ENCODE data around the gene MYO18B.

MYO18B gene

DNA sequence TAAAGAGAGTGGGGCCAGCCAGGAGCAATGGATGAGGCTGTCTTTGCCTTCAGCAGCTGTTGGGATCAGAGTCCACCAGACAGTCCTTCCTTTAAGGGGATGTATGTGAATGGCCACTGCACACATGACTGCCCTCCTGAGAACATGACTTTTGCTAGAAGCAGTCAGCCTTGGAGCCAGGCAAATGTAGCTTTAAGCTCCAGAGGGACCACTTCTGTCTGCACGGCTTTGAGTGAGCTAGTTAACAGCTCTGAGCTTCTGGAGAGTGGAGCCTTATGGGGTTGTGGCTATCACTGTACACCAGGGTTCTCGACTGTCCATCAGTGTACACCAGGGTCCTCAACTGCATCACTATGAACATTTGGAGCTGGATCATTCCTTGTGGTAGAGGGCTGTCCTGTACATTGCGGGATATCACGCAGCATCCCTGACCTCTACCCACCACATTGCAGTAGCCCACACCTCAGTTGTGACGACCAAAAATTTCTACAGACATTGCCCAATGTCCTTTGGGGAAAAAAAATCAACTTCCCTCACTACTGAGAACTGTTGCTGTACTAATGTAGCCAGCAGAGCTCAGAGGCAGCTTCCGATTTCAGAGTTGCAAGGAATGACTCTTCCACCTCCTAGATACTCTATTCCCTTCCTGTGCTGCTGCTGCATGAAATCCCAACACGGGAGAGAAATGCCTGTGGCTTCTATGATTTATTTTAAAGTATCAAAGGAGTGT, 169.4 kb downstream of the MYO18B start:
- TF ChIP-seq CREB1 (IDR thresholded peaks at IDR 0.05; ENCODE audit: low read depth) (no peak), EP300 (IDR thresholded peaks at IDR 0.05; ENCODE audit: borderline replicate concordance) (no peak), EGR1 (IDR thresholded peaks at IDR 0.05) (no peak), FOXM1 (IDR thresholded peaks at IDR 0.05; ENCODE audit: borderline replicate concordance, low read depth) (no peak), TCF12 (IDR thresholded peaks at IDR 0.05; ENCODE audit: low read depth) (no peak), NFIC (IDR thresholded peaks at IDR 0.05) (no peak), YY1 (IDR thresholded peaks at IDR 0.05; ENCODE audit: low read depth) (no peak), RAD21 (IDR thresholded peaks at IDR 0.05; ENCODE audit: low read depth) (no peak), TEAD4 (IDR thresholded peaks at IDR 0.05) (no peak), ZBTB7A (IDR thresholded peaks at IDR 0.05; ENCODE audit: low read depth) (no peak)
- TF ChIP-seq, protein P1, sequence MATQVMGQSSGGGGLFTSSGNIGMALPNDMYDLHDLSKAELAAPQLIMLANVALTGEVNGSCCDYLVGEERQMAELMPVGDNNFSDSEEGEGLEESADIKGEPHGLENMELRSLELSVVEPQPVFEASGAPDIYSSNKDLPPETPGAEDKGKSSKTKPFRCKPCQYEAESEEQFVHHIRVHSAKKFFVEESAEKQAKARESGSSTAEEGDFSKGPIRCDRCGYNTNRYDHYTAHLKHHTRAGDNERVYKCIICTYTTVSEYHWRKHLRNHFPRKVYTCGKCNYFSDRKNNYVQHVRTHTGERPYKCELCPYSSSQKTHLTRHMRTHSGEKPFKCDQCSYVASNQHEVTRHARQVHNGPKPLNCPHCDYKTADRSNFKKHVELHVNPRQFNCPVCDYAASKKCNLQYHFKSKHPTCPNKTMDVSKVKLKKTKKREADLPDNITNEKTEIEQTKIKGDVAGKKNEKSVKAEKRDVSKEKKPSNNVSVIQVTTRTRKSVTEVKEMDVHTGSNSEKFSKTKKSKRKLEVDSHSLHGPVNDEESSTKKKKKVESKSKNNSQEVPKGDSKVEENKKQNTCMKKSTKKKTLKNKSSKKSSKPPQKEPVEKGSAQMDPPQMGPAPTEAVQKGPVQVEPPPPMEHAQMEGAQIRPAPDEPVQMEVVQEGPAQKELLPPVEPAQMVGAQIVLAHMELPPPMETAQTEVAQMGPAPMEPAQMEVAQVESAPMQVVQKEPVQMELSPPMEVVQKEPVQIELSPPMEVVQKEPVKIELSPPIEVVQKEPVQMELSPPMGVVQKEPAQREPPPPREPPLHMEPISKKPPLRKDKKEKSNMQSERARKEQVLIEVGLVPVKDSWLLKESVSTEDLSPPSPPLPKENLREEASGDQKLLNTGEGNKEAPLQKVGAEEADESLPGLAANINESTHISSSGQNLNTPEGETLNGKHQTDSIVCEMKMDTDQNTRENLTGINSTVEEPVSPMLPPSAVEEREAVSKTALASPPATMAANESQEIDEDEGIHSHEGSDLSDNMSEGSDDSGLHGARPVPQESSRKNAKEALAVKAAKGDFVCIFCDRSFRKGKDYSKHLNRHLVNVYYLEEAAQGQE (IDR thresholded peaks at IDR 0.05; ENCODE audit: low read depth): no peak
- TF ChIP-seq, protein P2, sequence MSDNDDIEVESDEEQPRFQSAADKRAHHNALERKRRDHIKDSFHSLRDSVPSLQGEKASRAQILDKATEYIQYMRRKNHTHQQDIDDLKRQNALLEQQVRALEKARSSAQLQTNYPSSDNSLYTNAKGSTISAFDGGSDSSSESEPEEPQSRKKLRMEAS (IDR thresholded peaks at IDR 0.05): no peak
- TF ChIP-seq, protein P3, sequence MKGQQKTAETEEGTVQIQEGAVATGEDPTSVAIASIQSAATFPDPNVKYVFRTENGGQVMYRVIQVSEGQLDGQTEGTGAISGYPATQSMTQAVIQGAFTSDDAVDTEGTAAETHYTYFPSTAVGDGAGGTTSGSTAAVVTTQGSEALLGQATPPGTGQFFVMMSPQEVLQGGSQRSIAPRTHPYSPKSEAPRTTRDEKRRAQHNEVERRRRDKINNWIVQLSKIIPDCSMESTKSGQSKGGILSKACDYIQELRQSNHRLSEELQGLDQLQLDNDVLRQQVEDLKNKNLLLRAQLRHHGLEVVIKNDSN (IDR thresholded peaks at IDR 0.05): no peak

DNA sequence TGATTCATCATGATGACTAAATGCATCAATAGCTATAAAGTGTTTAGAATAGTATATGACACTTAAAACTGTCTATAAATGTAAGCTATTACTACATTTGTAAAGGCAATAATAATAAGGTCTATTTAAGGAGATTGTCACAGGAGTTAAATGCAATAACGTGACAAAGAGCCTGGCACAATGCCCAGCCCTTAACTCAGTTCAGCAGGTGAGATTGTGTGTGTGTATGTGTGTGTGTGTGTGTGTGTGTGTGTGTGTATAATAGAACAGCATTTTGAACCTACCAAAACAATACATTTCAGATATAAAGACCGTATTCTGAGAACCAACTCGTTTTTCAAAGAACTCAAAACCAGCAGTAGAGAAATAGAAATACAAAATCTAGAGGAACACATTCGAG, 177.5 kb downstream of the MYO18B start:
- TF ChIP-seq YY1 (IDR thresholded peaks at IDR 0.05; ENCODE audit: low read depth) (no peak), NFIC (IDR thresholded peaks at IDR 0.05) (no peak), CREB1 (IDR thresholded peaks at IDR 0.05; ENCODE audit: low read depth) (no peak), TEAD4 (IDR thresholded peaks at IDR 0.05) (no peak), EP300 (IDR thresholded peaks at IDR 0.05; ENCODE audit: borderline replicate concordance) (no peak), TAF1 (IDR thresholded peaks at IDR 0.05; ENCODE audit: low read depth) (no peak), RAD21 (IDR thresholded peaks at IDR 0.05; ENCODE audit: low read depth) (no peak)
- TF ChIP-seq, protein P3 (IDR thresholded peaks at IDR 0.05): no peak

DNA sequence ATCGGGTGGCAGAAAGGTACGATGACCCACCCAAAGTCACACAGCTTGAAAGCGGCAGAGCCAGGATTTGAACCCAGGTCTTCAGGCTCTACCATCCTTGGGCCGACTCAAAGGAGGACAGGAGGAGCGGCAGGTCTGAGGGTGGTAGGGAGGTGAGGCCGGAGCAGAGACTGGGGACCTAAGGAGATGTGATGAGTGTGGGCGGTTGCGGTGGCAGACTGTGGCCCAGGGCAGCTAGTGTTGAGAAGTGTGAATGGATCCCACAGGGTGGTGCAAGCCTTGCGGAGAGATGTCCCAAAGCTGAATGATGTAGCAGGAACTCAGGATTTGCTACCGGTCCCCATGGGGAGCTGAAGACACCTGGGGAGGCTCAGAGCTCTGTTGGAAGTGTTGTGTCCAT, 180.2 kb downstream of the MYO18B start:
- TF ChIP-seq NFIC (IDR thresholded peaks at IDR 0.05) (no peak), TEAD4 (IDR thresholded peaks at IDR 0.05) (no peak)

DNA sequence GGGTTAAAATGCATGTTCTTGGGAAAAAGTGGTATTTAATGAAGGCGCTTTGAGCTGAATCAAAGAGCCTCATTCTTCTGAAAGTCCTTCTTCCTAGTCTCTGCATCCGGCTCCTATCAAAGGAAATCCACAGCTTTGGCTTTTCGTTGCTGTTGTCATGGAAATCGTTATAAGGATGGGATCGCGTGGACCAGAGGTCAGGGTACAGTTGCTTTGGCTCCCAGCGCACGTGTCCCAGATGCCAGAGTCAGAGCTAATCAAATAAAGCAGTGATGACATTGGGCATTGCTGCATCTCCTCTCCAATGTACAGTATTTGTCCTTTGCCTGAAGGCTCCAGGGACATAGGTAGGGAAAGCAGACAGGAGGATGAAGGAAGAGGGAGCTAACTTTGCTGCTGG, 181.9 kb downstream of the MYO18B start:
- TF ChIP-seq TEAD4 (IDR thresholded peaks at IDR 0.05): no peak
- TF ChIP-seq, protein P3 (IDR thresholded peaks at IDR 0.05): no peak
- no peak for TF ChIP-seq YY1 (IDR thresholded peaks at IDR 0.05; ENCODE audit: low read depth)
- no peak for TF ChIP-seq EP300 (IDR thresholded peaks at IDR 0.05; ENCODE audit: borderline replicate concordance)
- TF ChIP-seq, protein P2 (IDR thresholded peaks at IDR 0.05): no peak
- TF ChIP-seq FOXM1 (IDR thresholded peaks at IDR 0.05; ENCODE audit: borderline replicate concordance, low read depth): no peak
- no peak for TF ChIP-seq EGR1 (IDR thresholded peaks at IDR 0.05)
- no peak for TF ChIP-seq TAF1 (IDR thresholded peaks at IDR 0.05; ENCODE audit: low read depth)
- TF ChIP-seq, protein P1 (IDR thresholded peaks at IDR 0.05; ENCODE audit: low read depth): no peak
- no peak for TF ChIP-seq RAD21 (IDR thresholded peaks at IDR 0.05; ENCODE audit: low read depth)
- no peak for TF ChIP-seq TCF12 (IDR thresholded peaks at IDR 0.05; ENCODE audit: low read depth)
- TF ChIP-seq CEBPB (IDR thresholded peaks at IDR 0.05): no peak
- no peak for TF ChIP-seq CREB1 (IDR thresholded peaks at IDR 0.05; ENCODE audit: low read depth)
- TF ChIP-seq NFIC (IDR thresholded peaks at IDR 0.05): no peak
- TF ChIP-seq ZBTB7A (IDR thresholded peaks at IDR 0.05; ENCODE audit: low read depth): no peak

DNA sequence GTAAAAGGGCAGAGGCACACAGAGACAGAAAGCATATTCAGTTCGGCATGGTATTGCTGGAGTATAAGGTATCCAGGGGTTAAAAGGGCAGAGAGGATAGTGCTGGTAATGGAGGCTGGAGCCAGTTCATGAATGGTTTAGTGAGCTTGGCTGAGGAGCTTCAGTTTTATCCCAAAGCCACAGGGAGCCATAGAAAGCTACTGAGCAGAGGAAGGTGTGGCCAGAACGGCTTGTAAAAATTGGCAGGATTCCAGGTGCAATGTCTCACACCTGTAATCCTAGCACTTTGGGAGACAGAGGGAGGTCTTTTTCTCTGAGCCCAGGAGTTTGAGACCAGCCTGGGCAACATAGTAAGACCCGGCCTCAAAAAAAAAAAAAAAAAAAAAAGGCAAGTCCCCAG, 186.1 kb downstream of the MYO18B start:
- TF ChIP-seq, protein P2 (IDR thresholded peaks at IDR 0.05): no peak
- TF ChIP-seq CREB1 (IDR thresholded peaks at IDR 0.05; ENCODE audit: low read depth) (no peak), NFIC (IDR thresholded peaks at IDR 0.05) (no peak), TEAD4 (IDR thresholded peaks at IDR 0.05) (no peak), TAF1 (IDR thresholded peaks at IDR 0.05; ENCODE audit: low read depth) (no peak), EP300 (IDR thresholded peaks at IDR 0.05; ENCODE audit: borderline replicate concordance) (no peak), CEBPB (IDR thresholded peaks at IDR 0.05) (no peak), YY1 (IDR thresholded peaks at IDR 0.05; ENCODE audit: low read depth) (no peak), TCF12 (IDR thresholded peaks at IDR 0.05; ENCODE audit: low read depth) (no peak), RAD21 (IDR thresholded peaks at IDR 0.05; ENCODE audit: low read depth) (no peak), EGR1 (IDR thresholded peaks at IDR 0.05) (no peak)
- TF ChIP-seq, protein P1 (IDR thresholded peaks at IDR 0.05; ENCODE audit: low read depth): no peak
- TF ChIP-seq, protein P3 (IDR thresholded peaks at IDR 0.05): no peak
